ENCODE results near the gene STRADA. TPM values are rescaled to one million over a fixed set of nuclear protein-coding genes. Genes with fewer than 3 reads are reported as not detected.

STRADA gene
- polyA plus RNA-seq, 3 donors, result 10.7 to 17.5 (median 16.6) TPM

GRCh38 chr17:63672856-63673255, 68.7 kb downstream of the STRADA start:
- 96 to 98% (median 96%) methylated on average over 2 of the region's 2 CpGs for WGBS, 3 donors
- no peak overlapping the region for H3K27ac ChIP-seq (ENCODE audit: low read depth, low read length)

GRCh38 chr17:63665527-63666214, 75.9 kb downstream of the STRADA start:
- WGBS, 3 donors, result 19 to 73% (median 30%) methylated on average over 5 of the region's 5 CpGs
- no peak overlapping the region for H3K27ac ChIP-seq (ENCODE audit: low read depth, low read length)

GRCh38 chr17:63659850-63660249, 81.7 kb downstream of the STRADA start:
- H3K27ac ChIP-seq (ENCODE audit: low read depth, low read length), result no peak overlapping the region
- 82 to 85% (median 83%) methylated on average over 3 of the region's 3 CpGs for WGBS, 3 donors

- H3K27ac ChIP-seq (ENCODE audit: low read depth, low read length), result no peak overlapping the region
- 60 to 94% (median 81%) methylated on average over 1 of the region's 1 CpG for WGBS, 3 donors
These were observed 83.2 kb downstream of the STRADA start for GRCh38 chr17:63658366-63658765.

GRCh38 chr17:63657786-63658185, 83.8 kb downstream of the STRADA start:
- 84 to 91% (median 90%) methylated on average over 3 of the region's 3 CpGs for WGBS, 3 donors
- no peak overlapping the region for H3K27ac ChIP-seq (ENCODE audit: low read depth, low read length)

GRCh38 chr17:63653050-63653449, 88.5 kb downstream of the STRADA start:
- WGBS, 3 donors, result 17 to 49% (median 44%) methylated on average over 2 of the region's 2 CpGs
- no peak overlapping the region for H3K27ac ChIP-seq (ENCODE audit: low read depth, low read length)

Other genes with a start within 250 kb of the STRADA start
- under 1 TPM in 2 of 3 donors, not detected in 1; 0.06 to 0.92 TPM for gene KCNH6, start 218.4 kb downstream of the STRADA start, polyA plus RNA-seq
- 10 to 100 TPM; 12.9 to 21.1 (median 18.2) TPM for gene DCAF7, start 191.3 kb downstream of the STRADA start, polyA plus RNA-seq
- gene TACO1, start 140.9 kb downstream of the STRADA start, polyA plus RNA-seq, result 10 to 100 TPM; 11.5 to 18.9 (median 17.8) TPM
- 10 to 100 TPM in 2 of 3 donors, 1 to 10 TPM in 1; 9.7 to 34.4 (median 22.7) TPM for gene MAP3K3, start 119.4 kb downstream of the STRADA start, polyA plus RNA-seq
- 10 to 100 TPM; 10.4 to 18.8 (median 14.2) TPM for gene LIMD2, start 41.7 kb downstream of the STRADA start, polyA plus RNA-seq
- 10 to 100 TPM; 24.0 to 67.4 (median 35.6) TPM for gene CCDC47, start 31.8 kb upstream of the STRADA start, polyA plus RNA-seq
- 10 to 100 TPM; 63.1 to 93.2 (median 71.4) TPM for gene DDX42, start 32.4 kb upstream of the STRADA start, polyA plus RNA-seq
- gene PSMC5, start 85.6 kb upstream of the STRADA start, polyA plus RNA-seq, result 100 to 1,000 TPM in 2 of 3 donors, 10 to 100 TPM in 1; 78.4 to 204 (median 141) TPM
- 10 to 100 TPM; 14.5 to 21.9 (median 21.3) TPM for gene FTSJ3, start 85.9 kb upstream of the STRADA start, polyA plus RNA-seq
- gene SMARCD2, start 100.9 kb upstream of the STRADA start, polyA plus RNA-seq, result 10 to 100 TPM; 60.3 to 91.2 (median 62.3) TPM
- gene CSH2, start 131.9 kb upstream of the STRADA start, polyA plus RNA-seq, result not detected
- not detected for gene GH2, start 140.1 kb upstream of the STRADA start, polyA plus RNA-seq
- not detected for gene CSH1, start 154.8 kb upstream of the STRADA start, polyA plus RNA-seq
- gene CSHL1, start 169.5 kb upstream of the STRADA start, polyA plus RNA-seq, result not detected
- gene GH1, start 177.0 kb upstream of the STRADA start, polyA plus RNA-seq, result not detected
- gene CD79B, start 190.5 kb upstream of the STRADA start, polyA plus RNA-seq, result 1 to 10 TPM; 2.7 to 6.3 (median 5.2) TPM
- gene SCN4A, start 231.1 kb upstream of the STRADA start, polyA plus RNA-seq, result 10 to 100 TPM in 2 of 3 donors, 1 to 10 TPM in 1; 1.8 to 25.6 (median 11.1) TPM